HK-2 (cell line): Measurements from ENCODE around the gene SPHK1.

Experiments used
- DNase-seq: peaks from one replicate; pipeline ENCODE4 v3.0.0-alpha.2; 2018; ENCODE audit not compliant: unreplicated experiment

SPHK1 gene

DNA sequence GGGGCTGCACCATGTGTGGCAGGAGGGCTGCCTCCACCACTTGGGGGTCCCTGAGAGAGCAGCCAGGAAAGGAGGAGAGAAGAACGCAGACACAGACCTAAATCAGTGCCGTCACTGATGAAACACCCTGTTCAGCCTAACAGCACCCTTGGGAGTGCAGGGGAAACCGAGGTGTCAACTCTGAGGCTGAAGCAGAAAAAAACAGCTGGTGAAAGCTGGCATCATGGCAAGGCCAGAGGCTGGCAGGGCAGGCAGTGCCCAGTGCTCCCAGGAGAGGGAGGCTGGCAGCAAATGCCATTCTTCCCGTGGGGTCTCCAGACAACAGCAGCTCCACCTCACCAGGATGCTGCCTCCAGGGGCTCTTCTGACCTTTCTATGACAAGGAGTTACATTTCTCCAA lies 23.1 kb downstream of the SPHK1 start:
- DNase-seq: no peak

DNA sequence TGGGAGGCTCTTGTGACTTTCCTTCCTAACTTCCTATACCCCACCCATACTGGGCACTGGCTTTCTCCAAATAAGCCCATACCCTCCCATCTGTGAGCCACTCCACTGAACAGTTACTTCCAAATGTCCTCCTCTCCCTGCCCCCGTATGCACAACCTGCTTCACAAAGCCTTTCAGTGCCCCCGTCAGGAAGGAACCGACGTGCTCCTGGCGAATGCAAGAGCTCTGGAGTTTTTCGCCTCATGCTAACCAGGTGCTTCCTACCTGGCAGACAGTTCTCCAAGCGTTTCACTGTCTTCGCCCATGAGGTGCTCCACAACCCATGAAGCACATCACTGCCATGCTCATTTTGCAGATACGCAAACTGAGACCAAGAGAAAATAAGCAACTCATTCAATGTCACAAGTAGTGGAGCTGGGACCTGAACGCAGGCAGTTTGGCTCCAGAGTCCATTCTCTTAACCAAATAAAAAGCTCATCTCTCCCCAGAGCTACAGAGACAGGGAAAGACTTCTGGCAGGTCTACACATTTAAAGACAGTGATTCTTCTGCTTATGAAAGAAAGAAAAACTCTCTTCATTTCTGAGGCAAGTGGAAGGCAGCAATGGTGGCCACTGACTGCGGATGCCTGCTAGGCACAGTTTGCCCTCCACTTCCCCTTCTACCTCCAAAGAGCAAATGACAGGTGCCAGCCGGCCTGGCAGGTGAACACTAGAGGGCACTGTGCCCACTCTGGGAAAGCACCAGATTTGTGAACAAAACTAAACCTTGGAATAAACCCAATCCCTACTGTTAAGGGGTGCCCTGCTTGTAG lies 23.8 kb downstream of the SPHK1 start:
- peak; percentile 60 for DNase-seq

DNA sequence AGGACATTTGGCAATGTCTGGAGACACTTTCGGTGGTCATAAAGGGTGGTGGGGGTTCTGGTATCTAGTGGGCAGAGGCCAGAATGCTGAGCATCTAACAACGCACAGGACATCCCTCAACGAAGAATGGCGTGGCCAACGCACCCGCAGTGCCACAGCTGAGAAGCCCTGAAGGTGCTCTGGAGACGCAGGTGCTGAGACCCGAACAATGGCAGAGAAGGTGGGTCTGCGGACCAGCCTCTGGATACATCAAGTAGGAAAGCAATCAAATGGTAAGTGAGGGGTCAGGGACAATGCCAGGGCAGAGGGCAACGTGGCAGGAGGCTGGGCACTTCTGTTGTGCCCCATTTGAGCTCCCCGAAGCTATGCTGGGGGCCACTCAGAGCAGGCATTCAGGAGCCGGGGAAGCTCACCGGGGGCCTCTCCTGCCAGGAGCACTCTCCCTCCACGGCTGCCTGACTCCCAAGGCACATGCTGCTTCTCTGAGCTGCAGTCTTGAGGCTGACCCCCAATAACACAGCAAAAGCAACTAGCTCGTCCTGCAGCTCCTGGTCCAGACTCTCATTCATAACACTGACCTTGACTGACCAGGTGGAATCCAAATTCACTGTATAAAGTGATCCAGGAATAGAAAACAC lies 26.0 kb downstream of the SPHK1 start:
- no peak for DNase-seq

DNA sequence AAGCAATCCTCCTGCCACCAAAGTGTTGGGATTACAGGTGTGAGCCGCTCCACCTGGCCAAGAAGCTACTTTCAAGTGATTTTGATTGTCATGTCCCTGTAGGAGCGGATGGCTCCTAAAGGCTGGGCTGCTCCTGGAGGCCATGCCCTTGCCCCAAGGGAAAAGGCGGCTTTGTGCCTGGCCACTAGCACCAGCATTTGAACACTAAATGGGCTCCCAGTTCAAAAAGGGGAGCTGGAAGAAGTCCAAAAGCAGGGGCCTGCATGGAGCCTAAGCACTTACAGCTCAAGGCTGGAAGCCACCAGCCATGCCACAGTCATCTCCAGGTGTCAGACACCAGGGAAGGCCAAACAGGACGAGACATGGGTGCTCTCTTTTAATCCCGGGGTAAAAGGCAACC lies 26.8 kb downstream of the SPHK1 start:
- no peak for DNase-seq

DNA sequence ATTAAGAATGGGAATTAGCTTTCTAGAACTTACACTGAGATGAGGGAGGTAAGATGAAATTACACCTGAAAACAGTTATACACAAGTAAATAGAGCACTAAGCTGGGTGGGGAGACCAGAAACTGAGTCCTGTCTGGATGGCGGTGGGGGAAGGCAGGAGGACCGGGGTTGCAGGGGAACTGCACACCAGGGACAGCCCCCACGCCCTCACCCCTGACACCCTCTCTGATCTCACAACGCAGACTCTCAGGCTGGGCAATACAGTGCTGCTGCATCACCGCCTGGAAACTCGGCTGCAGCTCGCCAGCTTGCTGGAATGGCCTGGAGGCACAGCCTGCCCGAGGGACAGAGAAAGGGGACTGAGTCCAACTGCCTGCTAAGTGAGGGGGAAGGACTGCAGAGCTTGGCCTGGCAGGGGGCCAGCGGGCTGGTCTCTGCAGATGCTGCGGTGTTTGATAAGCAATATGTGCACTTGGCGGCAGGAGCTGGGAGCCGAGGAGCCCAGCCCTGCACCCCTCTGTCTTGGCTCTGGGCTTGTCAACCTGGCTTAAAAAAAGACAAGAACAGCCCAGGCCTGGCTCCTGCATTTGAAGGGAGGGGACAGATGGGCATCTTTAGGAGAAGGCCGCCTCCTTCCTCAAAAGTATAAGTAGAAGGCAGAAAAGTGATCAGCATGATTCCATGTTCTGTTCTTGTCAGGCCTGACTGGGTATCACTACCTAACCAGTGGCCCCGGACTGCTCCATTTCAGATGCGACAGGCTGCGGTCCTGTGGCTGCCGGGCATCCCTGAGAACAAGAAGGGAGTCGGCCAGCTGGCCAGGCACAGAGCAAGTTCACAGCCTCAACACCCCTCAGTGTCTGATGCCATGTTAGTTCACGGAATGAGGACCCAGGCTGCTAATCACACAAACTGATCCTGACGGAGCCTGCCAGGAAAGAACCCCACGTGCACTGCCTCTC lies 30.2 kb downstream of the SPHK1 start:
- no peak for DNase-seq

DNA sequence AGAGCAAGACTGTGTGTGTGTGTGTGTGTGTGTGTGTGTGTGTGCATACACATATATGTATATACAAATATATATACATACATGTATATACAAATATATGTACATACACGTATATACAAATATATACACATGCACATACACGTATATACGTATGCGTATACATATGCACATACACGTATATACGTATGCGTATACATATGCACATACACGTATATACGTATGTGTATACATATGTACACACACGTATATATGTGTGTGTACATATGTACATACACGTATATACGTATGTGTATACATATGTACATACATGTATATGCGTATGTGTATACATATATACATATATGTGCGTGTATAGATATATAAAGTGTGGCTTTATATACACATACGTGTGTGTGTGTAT lies 31.4 kb downstream of the SPHK1 start:
- no peak for DNase-seq

DNA sequence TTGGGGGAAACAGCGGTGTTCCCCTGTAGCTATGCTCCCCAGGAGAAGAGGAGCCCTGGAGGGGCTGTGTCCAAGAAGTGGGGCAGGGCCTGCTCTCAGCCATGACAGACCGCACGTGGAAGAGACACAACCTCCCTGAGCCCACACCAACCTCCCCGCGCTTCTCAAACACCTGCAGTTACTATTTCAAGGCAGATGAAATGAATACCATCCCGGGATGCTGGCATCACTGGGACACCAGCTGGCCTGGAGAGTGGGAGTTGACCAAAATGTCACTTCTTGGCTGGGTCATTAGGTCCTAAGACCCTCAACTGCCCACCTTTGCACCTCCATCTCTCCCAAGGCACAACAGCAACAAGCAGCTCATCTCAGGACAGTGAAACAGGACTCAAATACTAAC lies 32.0 kb downstream of the SPHK1 start:
- DNase-seq: no peak

DNA sequence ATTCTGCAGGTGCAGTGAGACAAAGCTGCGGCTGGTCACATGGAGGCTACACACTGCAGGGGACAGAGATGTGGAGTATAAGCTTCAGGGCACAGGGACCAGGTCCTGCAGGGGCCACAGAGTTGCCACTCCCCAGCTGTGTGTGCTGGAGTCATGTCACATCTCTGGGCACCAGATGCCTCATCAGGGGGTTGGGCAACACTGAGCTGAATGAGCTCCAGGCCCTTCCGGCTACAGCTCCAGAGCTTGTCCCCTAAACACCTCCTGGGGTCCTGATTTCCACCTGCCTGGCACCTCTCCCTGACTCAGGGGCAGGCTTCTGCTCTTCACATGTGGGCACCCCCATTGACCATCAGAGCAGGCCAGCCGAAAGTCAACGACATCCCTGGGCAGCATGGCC lies 32.5 kb downstream of the SPHK1 start:
- DNase-seq: no peak

DNA sequence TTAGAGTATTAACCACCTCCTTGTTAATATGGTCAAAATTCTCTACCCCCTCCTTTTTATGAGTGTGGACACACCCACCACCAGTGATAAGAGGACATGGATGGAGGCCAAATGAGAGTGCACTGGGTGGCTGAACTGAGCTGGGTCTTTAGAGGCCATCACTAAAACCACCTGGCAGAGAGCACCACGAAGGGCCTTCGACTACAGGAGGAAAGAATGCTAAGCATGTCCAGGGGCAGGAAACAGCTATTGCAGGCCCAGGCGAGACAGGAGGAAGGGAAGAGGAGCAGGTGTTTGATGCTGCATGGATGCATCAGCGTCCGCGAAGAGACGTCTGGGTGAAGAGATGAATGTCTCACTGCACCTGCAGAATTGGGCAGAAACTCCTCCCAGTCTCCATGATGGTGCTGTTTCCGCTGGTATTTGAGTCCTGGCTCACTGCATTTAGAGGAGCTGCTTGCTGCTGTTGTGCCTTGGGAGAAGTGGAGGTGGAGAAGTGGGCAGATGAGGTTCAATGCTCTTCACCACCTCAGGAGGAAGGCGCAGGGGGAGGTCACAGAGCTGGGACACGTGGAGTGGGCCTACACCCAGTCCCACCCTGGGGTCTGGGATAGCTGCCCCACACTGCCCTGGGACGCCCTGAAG lies 33.2 kb downstream of the SPHK1 start:
- no peak for DNase-seq

DNA sequence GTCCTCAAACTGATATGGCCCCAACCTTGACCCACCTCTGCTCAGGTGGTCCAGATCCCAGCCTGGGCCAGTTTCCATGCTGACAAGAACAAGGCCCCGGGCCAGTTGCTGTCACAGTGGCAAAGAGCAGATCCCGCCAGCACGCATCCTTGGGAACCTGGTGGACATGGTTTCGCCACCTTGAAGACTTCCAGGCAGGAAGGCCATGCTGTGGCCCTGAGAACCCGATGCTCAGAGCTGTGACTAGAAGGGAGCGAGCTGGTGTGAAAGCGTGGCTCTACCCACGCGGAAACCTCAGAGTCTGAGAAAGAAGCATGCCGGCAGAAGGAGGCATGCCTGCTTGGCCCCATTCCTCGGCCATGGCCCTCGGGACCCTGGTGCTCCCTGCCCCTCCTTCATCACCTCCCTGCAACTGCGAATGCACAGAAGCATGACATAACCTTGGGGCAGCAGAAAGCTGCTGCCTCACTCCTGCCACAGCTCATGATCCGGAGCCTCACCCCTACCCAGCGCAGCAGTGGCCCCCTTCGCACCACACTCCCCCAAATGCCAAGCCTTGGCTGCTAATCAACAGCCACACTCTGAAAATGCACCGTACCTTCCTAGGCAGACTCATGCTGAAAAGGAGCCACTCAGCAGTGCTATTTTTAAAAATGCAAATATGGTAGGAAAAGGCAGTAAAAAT lies 35.3 kb downstream of the SPHK1 start:
- no peak for DNase-seq

DNA sequence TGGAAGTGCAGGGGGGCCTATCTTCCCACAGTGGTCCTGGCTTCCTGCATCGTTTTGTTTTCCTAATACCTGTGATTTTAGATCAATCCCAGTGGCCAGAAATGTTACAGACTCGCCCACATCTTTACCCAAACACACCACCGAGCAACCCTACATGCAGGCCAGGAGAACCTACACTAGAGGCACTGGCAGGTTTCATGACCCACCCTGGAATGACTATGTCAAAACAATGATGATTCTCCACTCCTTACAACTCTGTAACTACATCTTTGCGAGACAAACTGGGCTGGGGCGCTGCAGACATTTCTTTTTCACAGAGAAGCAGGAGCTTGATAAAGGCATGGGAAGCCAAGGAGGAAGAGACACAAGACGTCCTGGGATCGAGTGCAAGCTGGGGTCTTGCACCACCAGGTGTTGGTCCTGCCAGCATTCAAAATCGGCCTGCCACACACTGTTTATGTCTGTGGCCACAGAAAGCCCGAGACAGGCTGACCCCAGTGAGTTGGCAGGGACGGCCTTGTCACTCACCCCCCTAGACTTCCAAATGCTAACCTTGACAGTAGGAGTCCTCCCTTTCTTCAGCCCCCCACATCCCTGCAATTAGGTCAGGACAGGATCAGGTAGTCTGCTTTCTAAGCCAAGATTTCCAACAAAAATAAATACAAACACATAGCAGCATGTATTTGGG lies 36.1 kb downstream of the SPHK1 start:
- no peak for DNase-seq

DNA sequence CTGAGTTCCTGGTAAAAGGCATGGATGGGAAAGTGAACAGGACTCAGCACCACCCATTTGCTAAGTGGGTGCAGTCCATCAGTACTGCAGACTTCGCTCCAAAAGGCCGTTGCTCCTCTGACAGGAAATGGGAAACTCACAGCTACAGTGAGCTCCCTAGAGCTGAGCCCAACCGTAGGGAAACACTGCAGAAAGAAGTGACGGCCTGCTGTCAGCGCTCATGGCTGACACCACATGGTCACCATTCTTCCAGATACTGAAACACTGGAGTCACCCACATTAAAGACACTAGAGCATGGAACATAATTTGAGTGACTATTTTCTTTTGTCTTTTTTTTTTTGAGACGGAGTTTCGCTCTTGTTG lies 36.6 kb downstream of the SPHK1 start:
- no peak for DNase-seq

DNA sequence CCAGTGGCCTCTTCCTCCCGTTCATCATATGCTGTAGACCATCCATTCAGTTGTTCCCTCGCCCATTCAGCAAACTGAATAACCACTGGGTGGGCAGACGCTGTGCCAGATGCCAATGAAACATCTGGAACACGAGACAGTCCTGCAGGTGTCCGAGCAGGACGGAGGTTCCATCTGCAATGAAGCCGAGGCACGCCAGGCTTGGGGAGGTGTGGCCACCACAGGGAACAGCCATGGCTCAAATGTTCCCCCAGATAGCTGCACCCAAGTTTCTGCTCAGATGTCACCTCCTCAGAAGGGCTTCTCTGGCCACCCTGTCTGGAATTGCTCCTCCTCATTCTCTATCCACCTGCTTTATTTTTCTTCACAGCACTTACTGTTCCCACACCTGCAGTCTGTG lies 38.0 kb downstream of the SPHK1 start:
- DNase-seq: no peak

DNA sequence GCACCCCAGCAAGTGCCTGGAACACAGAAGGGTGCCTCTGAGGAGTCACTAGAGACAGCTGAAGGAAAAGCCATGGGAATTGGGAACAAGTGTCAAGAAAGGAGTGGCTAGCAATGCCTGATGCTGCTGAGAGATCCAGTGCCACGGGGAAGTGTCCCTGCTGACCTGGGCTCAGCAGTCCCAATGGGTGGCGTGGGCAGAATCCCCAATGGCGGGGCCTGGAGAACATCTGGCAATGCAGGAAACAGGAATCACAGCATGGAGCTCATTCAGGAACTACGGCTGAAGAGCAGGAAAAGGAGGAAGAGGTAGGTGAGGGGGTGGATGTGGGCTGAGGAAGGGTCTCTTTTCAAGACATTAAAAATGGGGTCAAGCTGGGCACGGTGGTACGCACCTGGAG lies 38.5 kb downstream of the SPHK1 start:
- no peak for DNase-seq

DNA sequence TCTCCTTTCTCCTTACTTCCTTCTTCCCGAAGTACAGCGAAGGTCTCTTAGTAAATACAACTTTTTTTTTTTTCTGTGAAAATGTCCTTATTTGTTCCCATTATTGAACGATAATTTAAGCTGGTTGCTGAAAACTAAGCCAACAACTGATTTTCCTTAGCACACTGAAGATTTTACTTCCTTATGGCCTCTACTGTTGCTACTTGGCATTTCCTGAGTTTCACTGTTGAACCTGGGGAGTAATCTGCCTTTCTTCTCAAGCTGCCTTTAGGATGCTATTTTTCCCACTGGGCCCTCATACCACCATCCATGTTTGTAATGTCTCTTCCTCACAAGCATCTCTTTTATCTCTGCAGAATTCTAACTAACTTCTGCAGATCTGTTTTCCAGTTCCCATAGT lies 42.4 kb downstream of the SPHK1 start:
- DNase-seq: no peak

DNA sequence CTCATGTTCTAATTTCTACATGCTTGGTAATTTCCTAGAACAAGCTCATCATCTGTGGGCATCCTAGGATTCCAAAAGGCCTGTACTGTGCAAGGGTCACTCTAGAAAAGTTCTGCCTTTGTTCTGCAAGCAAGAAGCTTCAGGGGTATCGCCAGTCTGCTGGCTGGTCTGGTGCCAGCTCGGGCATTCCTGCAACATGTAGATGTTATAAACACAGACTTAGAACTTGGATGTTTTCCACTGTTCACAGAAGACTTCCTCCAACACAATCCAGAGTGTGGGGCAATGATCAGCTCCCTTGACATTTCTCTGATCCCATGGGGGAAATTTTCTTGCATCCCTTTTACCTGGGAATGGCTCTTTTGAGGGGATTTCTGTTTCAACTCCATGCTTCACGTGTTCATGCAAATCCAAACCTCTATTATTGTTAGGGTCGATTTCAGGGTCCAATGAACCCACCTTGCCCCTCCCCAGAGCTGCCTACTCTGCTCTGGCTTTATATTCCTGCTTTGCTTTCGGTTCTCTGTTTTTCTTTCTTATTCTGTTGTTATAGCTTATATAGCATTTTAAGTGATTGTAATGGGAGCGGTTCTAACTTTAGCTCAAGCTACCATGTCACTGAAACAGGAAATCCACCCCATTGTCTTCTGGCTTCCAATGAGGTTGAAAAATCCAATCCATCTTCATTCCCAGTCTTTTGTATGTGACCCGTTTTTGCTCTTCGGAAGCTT lies 43.3 kb downstream of the SPHK1 start:
- DNase-seq: no peak

DNA sequence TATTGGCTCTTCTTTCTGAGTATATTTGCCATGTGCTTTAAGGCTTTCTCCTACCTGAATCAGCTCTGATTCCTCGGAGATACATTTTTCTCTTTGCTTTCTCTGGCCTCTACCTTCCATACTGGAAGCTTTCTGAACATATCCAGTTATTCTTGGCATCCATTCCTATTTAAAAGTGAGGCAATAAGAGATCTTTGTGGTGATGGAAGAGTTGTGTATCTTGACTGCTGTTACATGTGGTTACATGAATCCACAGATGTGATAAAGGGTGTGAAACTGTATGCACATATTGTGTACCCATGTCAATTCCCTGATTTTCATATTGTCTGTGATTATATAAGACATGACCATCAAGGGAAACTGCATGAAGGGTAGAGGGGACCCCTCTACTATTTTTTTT lies 44.1 kb downstream of the SPHK1 start:
- DNase-seq: no peak

DNA sequence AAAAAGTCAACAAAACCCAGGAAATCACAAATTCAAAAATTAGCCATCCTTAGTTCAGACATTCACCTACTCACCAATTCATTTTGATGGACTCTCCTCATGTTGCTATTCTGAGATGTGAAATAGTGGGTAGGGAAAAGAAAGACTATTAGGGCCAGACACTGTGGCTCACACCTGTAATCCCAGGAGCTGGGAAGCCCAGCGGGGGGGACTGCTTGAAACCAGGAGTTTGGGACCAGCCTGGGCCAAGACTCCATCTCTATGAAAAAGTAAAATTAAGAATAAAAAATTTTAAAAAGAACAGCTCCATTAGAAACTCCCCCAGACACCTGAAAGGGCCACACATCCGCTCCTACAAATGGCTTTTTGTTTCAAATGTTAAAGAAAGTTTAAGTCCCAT lies 47.1 kb downstream of the SPHK1 start:
- no peak for DNase-seq

DNA sequence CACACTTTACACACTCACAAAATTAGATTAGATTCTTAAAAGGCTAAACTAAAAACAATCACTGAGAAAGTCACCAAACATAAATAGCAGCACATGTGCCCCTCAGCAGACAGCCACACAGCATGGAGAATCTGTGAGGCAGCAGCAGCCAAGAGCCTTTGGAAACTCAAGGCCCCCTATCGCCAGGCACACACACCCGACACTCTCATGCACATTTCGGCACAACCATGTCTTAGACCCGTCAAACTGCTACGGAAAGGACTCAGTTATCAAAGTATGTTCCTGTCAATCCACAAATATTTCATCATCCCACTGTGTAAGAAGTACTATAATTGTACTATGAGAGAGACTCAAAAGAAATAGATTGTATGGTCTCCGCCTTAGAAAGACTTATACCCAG lies 47.6 kb downstream of the SPHK1 start:
- no peak for DNase-seq

DNA sequence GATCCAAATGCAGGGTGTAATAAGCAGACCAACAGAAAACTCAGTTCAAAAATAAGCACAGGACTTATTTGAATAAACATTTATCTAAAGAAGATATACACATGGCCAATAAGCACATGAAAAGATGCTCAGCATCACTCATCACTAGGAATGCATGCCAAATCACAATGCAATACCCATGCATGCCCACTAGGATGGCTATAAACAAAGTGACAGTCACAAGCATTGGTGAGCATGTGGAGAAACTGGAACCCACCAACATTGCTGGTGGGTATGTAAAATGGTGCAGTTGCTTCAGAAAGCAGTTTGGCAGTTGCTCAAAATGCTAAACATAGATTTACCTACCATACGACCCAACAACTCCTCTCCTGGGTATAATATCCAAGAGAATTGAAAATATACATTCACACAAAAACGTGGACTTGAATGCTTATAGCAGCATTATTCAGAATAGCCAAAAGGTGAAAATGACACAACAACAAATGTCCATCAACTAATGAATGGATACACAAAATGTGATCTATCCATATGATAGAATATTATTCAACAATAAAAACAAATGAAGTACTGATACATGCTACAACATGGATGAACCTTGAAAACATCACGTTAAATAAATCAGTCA lies 48.4 kb downstream of the SPHK1 start:
- no peak for DNase-seq
